HCT116 (cell line): ENCODE results near the gene NDUFA11. TPM values are rescaled to one million over a fixed set of nuclear protein-coding genes. Genes with fewer than 3 reads are reported as not detected.
"Not testable (repeated sequence)": the region's sequence is repeated elsewhere in the genome, so short reads cannot be mapped to it uniquely, and the experiment has no call there.

Source experiments
- ATAC-seq: fragments of 200-7000 bp; cut with Tn5 transposase; 2 replicates; pipeline ENCODE4 v1.9.1; 2020; ENCODE audit warnings: mild to moderate bottlenecking, moderate library complexity
- BruUV-seq: library from RNA; stranded (reverse); fragments of 400-500 nt; replicated peaks from 2 replicates; lab custom pipeline; 2021; lab: Mats Ljungman, UMichigan
- CTCF ChIA-PET: fragments of 300-600 bp; sonication (Branson Sonifier 250); formaldehyde crosslinking; loops from one replicate; lab custom pipeline; 2021; ENCODE audit warnings: antibody characterized with exemption; lab: Charles Lee
- POLR2A ChIA-PET: fragments of 300-600, 350-600 bp; sonication (Branson Sonifier 250); formaldehyde crosslinking; loops from one replicate; lab custom pipeline; 2021; ENCODE audit warnings: antibody characterized with exemption; lab: Charles Lee
- RAD21 ChIA-PET, 2 experiments: fragments of 300-600 bp; sonication (Branson Sonifier 250); formaldehyde crosslinking; loops; one replicate each; lab custom pipeline; 2023; ENCODE audit warnings: low total read pairs in 2 of 2; ENCODE audit not compliant: uncharacterized antibody in 2 of 2, unreplicated experiment in 2 of 2, low non-redundant PET in 1 of 2; lab: Charles Lee
- DNase-seq: peaks from one replicate; pipeline ENCODE4 v3.0.0-alpha.2; 2010; ENCODE audit warnings: low read depth, low spot score
- H2AFZ ChIP-seq: fragments of 200-600 bp; shearing (Covaris generic), sonication (generic); 2 replicates; pipeline ENCODE4 v1.6.1; 2017; ENCODE audit warnings: low read depth, mixed run types, mixed read lengths, antibody characterized with exemption, low read length; ENCODE audit not compliant: poor library complexity, severe bottlenecking
- H3K27ac ChIP-seq: 2 replicates; pipeline ENCODE4 v1.5.1; 2012; ENCODE audit warnings: low read depth, low read length
- H3K27me3 ChIP-seq: fragments of 200-600 bp; sonication (generic); 2 replicates; pipeline ENCODE4 v1.6.1; 2016; ENCODE audit warnings: mixed run types, low read length, mixed read lengths; ENCODE audit not compliant: insufficient read depth
- H3K36me3 ChIP-seq, 2 experiments: fragments of 200-500 bp in 1 of 2; fragments of 200-600 bp in 1 of 2; sonication (Bioruptor generic) in 1 of 2; sonication (generic) in 1 of 2; 2 replicates each; pipeline versions ENCODE4 v1.5.1 to v1.6.1; 2014 to 2016; ENCODE audit warnings: low read length in 2 of 2, inconsistent platforms in 1 of 2, mixed read lengths in 1 of 2, mixed run types in 1 of 2; ENCODE audit not compliant: insufficient read depth in 2 of 2, control insufficient read depth in 1 of 2
- H3K4me1 ChIP-seq, 2 experiments: fragments of 200-600 bp in 1 of 2; sonication (generic) in 1 of 2; 2 replicates each; pipeline versions ENCODE4 v1.5.1 to v1.6.1; 2012 to 2017; ENCODE audit warnings: low read length in 2 of 2, inconsistent platforms in 1 of 2, mild to moderate bottlenecking in 1 of 2, mixed read lengths in 1 of 2, mixed run types in 1 of 2, moderate library complexity in 1 of 2; ENCODE audit not compliant: insufficient read depth in 2 of 2, control insufficient read depth in 1 of 2
- H3K4me2 ChIP-seq: fragments of 200-600 bp; sonication (generic); 2 replicates; pipeline ENCODE4 v1.6.1; 2017; ENCODE audit warnings: mixed run types, low read length, mixed read lengths
- H3K4me3 ChIP-seq, 2 experiments: fragments of 200-600 bp in 1 of 2; sonication (generic) in 1 of 2; replicated peaks in 1 of 2; 2 replicates each; pipeline ENCODE4 v1.5.1; 2011 to 2016; ENCODE audit warnings: low read length in 2 of 2, control low read depth in 1 of 2, low read depth in 1 of 2, mild to moderate bottlenecking in 1 of 2, mixed read lengths in 1 of 2, mixed run types in 1 of 2
- H3K79me2 ChIP-seq: fragments of 200-600 bp; sonication (generic); 2 replicates; pipeline ENCODE4 v1.6.1; 2017; ENCODE audit warnings: mild to moderate bottlenecking, mixed run types, low read length, moderate library complexity, mixed read lengths; ENCODE audit not compliant: insufficient read depth
- H3K9ac ChIP-seq: fragments of 200-600 bp; sonication (generic); 2 replicates; pipeline ENCODE4 v1.6.1; 2016; ENCODE audit warnings: low read length, mixed read lengths
- H3K9me2 ChIP-seq: fragments of 200-600 bp; sonication (generic), shearing (Covaris generic); 2 replicates; pipeline ENCODE4 v1.6.1; 2017; ENCODE audit warnings: mixed run types, mild to moderate bottlenecking, moderate library complexity; ENCODE audit not compliant: insufficient read depth
- H3K9me3 ChIP-seq, 2 experiments: fragments of 200-500 bp in 1 of 2; fragments of 200-600 bp in 1 of 2; sonication (Bioruptor generic) in 1 of 2; sonication (generic) in 1 of 2; 2 replicates each; pipeline ENCODE4 v1.6.1; 2014 to 2017; ENCODE audit warnings: low read length in 2 of 2, mixed read lengths in 2 of 2, inconsistent platforms in 1 of 2, low read depth in 1 of 2, mild to moderate bottlenecking in 1 of 2, mixed run types in 1 of 2, moderate library complexity in 1 of 2; ENCODE audit not compliant: control insufficient read depth in 1 of 2, insufficient read depth in 1 of 2
- H4K20me1 ChIP-seq: fragments of 200-600 bp; sonication (generic), shearing (Covaris generic); 2 replicates; pipeline ENCODE4 v1.6.1; 2017; ENCODE audit warnings: mixed run types, mild to moderate bottlenecking, moderate library complexity; ENCODE audit not compliant: insufficient read depth
- CBX3 ChIP-seq: IDR thresholded peaks from 2 replicates; pipeline ENCODE4 v1.6.1; 2012; ENCODE audit warnings: low read depth
- CEBPB ChIP-seq: IDR thresholded peaks from 2 replicates; pipeline ENCODE4 v1.6.1; 2012; ENCODE audit warnings: low read depth
- EGR1 ChIP-seq: IDR thresholded peaks from 2 replicates; pipeline ENCODE4 v1.6.1; 2012; ENCODE audit warnings: low read depth
- ELF1 ChIP-seq: IDR thresholded peaks from 2 replicates; pipeline ENCODE4 v1.6.1; 2012; ENCODE audit warnings: low read depth, borderline replicate concordance
- JUND ChIP-seq: IDR thresholded peaks from 2 replicates; pipeline ENCODE4 v1.6.1; 2012
- POLR2AphosphoS5 ChIP-seq: IDR thresholded peaks from 2 replicates; pipeline ENCODE4 v1.6.1; 2011; ENCODE audit warnings: mild to moderate bottlenecking, low read depth, low read length, moderate library complexity
- SIN3A ChIP-seq: IDR thresholded peaks from 2 replicates; pipeline ENCODE4 v1.6.1; 2012; ENCODE audit warnings: low read depth
- TCF7L2 ChIP-seq: IDR thresholded peaks from 2 replicates; pipeline ENCODE4 v1.7.0; 2011; ENCODE audit warnings: borderline replicate concordance, inconsistent platforms; ENCODE audit not compliant: insufficient read depth, insufficient read length; ENCODE audit errors: extremely low read depth
- ZFX ChIP-seq: fragments of 450-650 bp; IDR thresholded peaks from 2 replicates; pipeline ENCODE4 v1.6.1; 2017
- ZNF274 ChIP-seq: fragments of 200-500 bp; sonication (Bioruptor generic); IDR thresholded peaks from 2 replicates; pipeline ENCODE4 v1.6.1; 2014; ENCODE audit warnings: mild to moderate bottlenecking, low read depth, low read length, inconsistent platforms
- intact Hi-C: fragments of 100-400 bp; cut with micrococcal nuclease; formaldehyde crosslinking; loops from 2 replicates; pipeline ENCODE4 v1.10.0; 2022
- total RNA-seq: library from RNA; stranded (reverse); gene quantifications from one replicate; pipeline ENCODE4 v1.2.1, GENCODE V29; 2021; ENCODE audit not compliant: unreplicated experiment
- TF ChIP-seq, protein P1 (sequence below), 3 experiments: fragments of 200-600 bp in 1 of 3; sonication (generic) in 1 of 3; IDR thresholded peaks in 2 of 3; conservative IDR thresholded peaks in 1 of 3; 2 replicates each; pipeline ENCODE4 v1.5.1; 2012 to 2017; ENCODE audit warnings: low read depth in 2 of 3, low read length in 2 of 3, antibody characterized with exemption in 1 of 3, borderline replicate concordance in 1 of 3, control low read depth in 1 of 3, mild to moderate bottlenecking in 1 of 3, mixed read lengths in 1 of 3, mixed run types in 1 of 3, moderate library complexity in 1 of 3; ENCODE audit not compliant: insufficient read depth in 1 of 3
- TF ChIP-seq, protein P2 (sequence below): IDR thresholded peaks from 2 replicates; pipeline ENCODE4 v1.6.1; 2011; ENCODE audit warnings: mild to moderate bottlenecking, low read length, moderate library complexity; ENCODE audit not compliant: insufficient replicate concordance; ENCODE audit errors: extremely low read depth

Gene NDUFA11
- total RNA-seq, 1 experiment from 2014 or later = 311 TPM

DNA sequence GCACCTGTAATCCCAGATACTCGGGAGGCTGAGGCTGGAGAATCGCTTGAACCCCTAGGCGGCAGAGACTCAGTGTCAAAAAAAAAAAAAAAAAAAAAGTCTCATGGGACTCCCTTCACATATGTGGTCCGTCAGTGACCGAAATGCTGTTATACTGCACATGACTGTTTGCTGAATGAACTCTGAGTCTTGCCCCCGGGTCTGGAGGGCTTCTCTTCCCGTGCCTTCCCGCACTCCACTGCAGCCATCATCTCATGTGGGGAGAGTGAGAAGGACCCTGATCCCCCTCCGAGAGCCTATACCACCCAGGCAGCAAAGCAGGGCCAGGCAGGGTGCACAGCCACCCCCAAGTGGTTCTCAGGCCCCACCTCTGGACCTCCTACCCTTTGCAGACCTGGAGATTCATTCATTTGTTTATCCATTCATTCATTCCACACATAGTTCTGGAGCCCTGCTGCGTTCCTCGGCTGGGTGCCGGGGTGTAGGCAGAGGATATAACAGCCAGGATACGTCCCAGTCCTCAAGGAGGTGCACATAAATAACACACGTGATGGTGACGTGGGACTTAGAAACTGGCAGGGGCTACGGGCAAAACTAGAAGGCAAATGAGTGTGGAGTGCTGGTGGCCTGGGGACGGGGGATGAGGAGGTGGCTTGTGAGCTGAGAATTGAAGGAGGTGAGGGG, 14.2 kb downstream of the NDUFA11 start:
- ATAC-seq (no peak), DNase-seq (no peak)
- Histone ChIP-seq H2AFZ (no peak overlapping the region), H3K27me3 (no peaks in the 10 kb centered on the region), H3K4me2 (no peak overlapping the region), H3K27ac (no peak overlapping the region), H3K79me2 (no peaks in the 10 kb centered on the region), H3K9me3 (no peaks in the 10 kb centered on the region), H3K4me3 (no peak overlapping the region), H4K20me1 (no peaks in the 10 kb centered on the region), H3K4me1 (peaks cover 0 to 3% of the 10 kb centered on the region in 2 experiments; a peak in 1 of 4 replicates), H3K36me3 (no peaks in the 10 kb centered on the region), H3K9me2 (no peaks in the 10 kb centered on the region), H3K9ac (no peak overlapping the region)
- BruUV-seq = no TSS peak
- TF ChIP-seq CBX3 = no peak
- TF ChIP-seq, protein P1, sequence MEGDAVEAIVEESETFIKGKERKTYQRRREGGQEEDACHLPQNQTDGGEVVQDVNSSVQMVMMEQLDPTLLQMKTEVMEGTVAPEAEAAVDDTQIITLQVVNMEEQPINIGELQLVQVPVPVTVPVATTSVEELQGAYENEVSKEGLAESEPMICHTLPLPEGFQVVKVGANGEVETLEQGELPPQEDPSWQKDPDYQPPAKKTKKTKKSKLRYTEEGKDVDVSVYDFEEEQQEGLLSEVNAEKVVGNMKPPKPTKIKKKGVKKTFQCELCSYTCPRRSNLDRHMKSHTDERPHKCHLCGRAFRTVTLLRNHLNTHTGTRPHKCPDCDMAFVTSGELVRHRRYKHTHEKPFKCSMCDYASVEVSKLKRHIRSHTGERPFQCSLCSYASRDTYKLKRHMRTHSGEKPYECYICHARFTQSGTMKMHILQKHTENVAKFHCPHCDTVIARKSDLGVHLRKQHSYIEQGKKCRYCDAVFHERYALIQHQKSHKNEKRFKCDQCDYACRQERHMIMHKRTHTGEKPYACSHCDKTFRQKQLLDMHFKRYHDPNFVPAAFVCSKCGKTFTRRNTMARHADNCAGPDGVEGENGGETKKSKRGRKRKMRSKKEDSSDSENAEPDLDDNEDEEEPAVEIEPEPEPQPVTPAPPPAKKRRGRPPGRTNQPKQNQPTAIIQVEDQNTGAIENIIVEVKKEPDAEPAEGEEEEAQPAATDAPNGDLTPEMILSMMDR (IDR thresholded peaks at IDR 0.05 in 2 of 3, conservative IDR thresholded peaks at IDR 0.05 in 1 of 3; ENCODE audit: borderline replicate concordance in 1 of 3, insufficient read depth in 1 of 3, low read depth in 2 of 3, low read length in 2 of 3) = no peak
- TF ChIP-seq ELF1 = no peak
- TF ChIP-seq, protein P2, sequence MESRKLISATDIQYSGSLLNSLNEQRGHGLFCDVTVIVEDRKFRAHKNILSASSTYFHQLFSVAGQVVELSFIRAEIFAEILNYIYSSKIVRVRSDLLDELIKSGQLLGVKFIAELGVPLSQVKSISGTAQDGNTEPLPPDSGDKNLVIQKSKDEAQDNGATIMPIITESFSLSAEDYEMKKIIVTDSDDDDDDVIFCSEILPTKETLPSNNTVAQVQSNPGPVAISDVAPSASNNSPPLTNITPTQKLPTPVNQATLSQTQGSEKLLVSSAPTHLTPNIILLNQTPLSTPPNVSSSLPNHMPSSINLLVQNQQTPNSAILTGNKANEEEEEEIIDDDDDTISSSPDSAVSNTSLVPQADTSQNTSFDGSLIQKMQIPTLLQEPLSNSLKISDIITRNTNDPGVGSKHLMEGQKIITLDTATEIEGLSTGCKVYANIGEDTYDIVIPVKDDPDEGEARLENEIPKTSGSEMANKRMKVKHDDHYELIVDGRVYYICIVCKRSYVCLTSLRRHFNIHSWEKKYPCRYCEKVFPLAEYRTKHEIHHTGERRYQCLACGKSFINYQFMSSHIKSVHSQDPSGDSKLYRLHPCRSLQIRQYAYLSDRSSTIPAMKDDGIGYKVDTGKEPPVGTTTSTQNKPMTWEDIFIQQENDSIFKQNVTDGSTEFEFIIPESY = no peak
- TF ChIP-seq JUND = no peak
- TF ChIP-seq CEBPB = no peak
- TF ChIP-seq ZNF274 = no peak
- TF ChIP-seq ZFX = no peak
- no peak for TF ChIP-seq EGR1
- TF ChIP-seq SIN3A = no peak
- TF ChIP-seq POLR2AphosphoS5 = no peak
- no peak for TF ChIP-seq TCF7L2
- RAD21 ChIA-PET = no interaction called here
- CTCF ChIA-PET = interaction anchor here (1.5 kb wide), 1 partner anchor 85 kb away, joined by 6 read pairs; no protein-coding TSS in a partner anchor
- intact Hi-C loops = no loop called here
- POLR2A ChIA-PET = interaction anchor here (1.1 kb wide), 1 partner anchor 61 kb away, joined by 4 read pairs; no protein-coding TSS in a partner anchor

DNA sequence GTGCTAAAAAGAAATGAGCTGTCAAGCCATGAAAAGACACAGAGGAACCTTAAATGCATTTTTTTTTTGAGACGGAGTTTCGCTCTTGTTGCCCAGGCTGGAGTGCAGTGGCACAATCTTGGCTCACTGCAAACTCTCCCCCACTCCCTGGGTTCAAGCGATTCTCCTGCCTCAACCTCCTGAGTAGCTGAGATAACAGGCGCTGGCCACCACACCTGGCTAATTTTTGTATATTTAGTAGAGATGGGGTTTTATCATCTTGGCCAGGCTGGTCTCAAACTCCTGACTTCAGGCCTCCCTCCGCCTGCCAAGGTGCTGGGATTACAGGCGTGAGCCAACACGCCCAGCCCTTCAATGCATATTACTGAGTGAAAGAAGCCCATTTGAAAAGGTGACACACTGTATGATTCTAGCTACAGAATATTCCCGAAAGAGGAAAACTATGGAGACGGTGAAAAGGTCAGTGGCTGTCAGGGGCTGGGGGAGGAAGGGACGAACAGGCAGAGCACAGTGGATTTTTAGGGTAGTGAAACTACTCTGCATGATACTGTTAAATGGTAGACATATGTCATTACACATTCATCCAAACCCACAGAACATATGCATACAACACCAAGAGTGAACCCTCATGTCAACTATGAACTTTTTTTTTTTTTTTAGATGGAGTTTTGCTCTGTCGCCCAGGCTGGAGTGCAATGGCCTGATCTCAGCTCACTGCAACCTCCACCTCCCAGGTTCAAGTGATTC, 19.4 kb downstream of the NDUFA11 start:
- H3K9me3 ChIP-seq, ATAC-seq, H3K79me2 ChIP-seq, H3K4me3 ChIP-seq, H3K36me3 ChIP-seq, H3K27me3 ChIP-seq, intact Hi-C loops, H2AFZ ChIP-seq, H3K4me1 ChIP-seq, POLR2A ChIA-PET, RAD21 ChIA-PET, DNase-seq, H3K4me2 ChIP-seq, H3K9me2 ChIP-seq, H3K27ac ChIP-seq, H4K20me1 ChIP-seq, H3K9ac ChIP-seq, BruUV-seq: not testable (repeated sequence)
- CTCF ChIA-PET = interaction anchor here (4.5 kb wide), 1 partner anchor 80 kb away, joined by 15 read pairs; the partner anchor contains the start of gene NRTN
